DND-41 (cell line): ENCODE measurements around the gene PTPN1.

Source experiments
- CTCF ChIP-seq: IDR thresholded peaks from 2 replicates; pipeline ENCODE4 v1.5.1; 2012; ENCODE audit warnings: borderline replicate concordance, low read length, moderate library complexity, mild to moderate bottlenecking; ENCODE audit not compliant: poor library complexity, severe bottlenecking; ENCODE audit errors: extremely low read depth
- EZH2 ChIP-seq: IDR thresholded peaks from 3 replicates; pipeline ENCODE4 v1.6.1; 2012; ENCODE audit warnings: borderline replicate concordance, low read depth, mild to moderate bottlenecking, moderate library complexity, low read length, inconsistent platforms; ENCODE audit not compliant: severe bottlenecking

DNA sequence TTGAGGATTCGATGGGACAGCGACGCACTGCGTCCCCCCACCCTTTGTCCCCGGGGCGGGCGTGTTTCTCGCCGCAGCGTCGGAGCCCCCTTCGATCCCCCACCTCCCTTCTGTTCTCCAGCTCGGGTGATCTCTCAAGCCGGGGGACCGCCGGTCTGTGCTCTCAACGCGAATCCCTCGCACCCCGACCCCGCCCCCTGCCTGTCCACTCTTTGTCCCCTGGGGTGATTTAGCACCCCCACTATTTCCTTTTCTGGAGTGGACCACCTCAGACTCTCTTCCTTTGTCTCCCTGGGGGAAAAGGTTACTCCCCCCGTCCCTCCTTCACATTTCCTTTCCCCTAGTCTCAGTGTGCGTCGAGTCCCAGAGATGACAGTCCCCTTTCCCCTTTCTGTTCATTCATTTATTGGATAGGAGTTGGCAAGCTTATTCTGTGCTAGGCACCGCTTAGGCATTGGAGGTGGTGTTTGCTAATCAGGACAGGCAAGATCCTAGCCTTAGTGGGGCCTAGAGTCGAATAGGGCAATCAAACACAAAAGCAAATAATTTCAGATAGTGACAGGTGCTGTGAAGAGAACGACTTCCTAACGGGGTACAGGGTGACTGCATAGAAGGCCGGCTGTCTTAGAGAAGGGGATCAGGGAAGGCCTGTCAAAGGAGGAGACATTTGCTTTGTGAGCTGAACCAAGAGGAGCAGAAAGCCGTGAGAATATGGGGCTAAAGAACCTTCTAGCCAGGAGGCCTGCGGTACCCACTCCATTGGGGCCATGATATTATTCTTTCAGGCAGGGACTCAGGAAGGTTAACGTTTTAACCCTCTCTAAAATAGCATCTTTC, 741 bp downstream of the PTPN1 start:
- TF ChIP-seq CTCF (no peak), EZH2 (no peak)
